GM23338 (cell line): ENCODE data around the gene SERPINA1. TPM values are rescaled to one million over a fixed set of nuclear protein-coding genes. Genes with fewer than 3 reads are reported as not detected.

Source experiments
- ATAC-seq: fragments of 200-7000 bp; cut with Tn5 transposase; 3 replicates; pipeline ENCODE4 v1.9.1; 2020
- DNase-seq: peaks from one replicate; pipeline ENCODE4 v3.0.0-alpha.2; 2015; ENCODE audit warnings: low spot score
- H2AFZ ChIP-seq: fragments of 200-600 bp; sonication (generic); 2 replicates; pipeline ENCODE4 v1.8.0; 2016; ENCODE audit warnings: antibody characterized with exemption, mild to moderate bottlenecking, moderate library complexity
- H3F3A ChIP-seq: fragments of 200-600 bp; sonication (generic); replicated peaks from 2 replicates; pipeline ENCODE4 v1.8.0; 2017; ENCODE audit warnings: antibody characterized with exemption, mixed run types, low read depth
- H3K27ac ChIP-seq: fragments of 200-600 bp; sonication (generic); 2 replicates; pipeline ENCODE4 v1.6.1; 2016; ENCODE audit warnings: low read depth
- H3K27me3 ChIP-seq: fragments of 200-600 bp; sonication (generic); 2 replicates; pipeline ENCODE4 v1.8.0; 2016; ENCODE audit warnings: mild to moderate bottlenecking, mixed run types, moderate library complexity; ENCODE audit not compliant: insufficient read depth
- H3K36me3 ChIP-seq: fragments of 200-600 bp; sonication (generic); 2 replicates; pipeline ENCODE4 v1.8.0; 2016; ENCODE audit warnings: mild to moderate bottlenecking; ENCODE audit not compliant: insufficient read depth
- H3K4me1 ChIP-seq: fragments of 200-600 bp; sonication (generic); 2 replicates; pipeline ENCODE4 v1.8.0; 2016; ENCODE audit warnings: mild to moderate bottlenecking, moderate library complexity; ENCODE audit not compliant: insufficient read depth
- H3K4me2 ChIP-seq: fragments of 200-600 bp; sonication (generic); 2 replicates; pipeline ENCODE4 v1.7.1; 2017; ENCODE audit warnings: mixed run types
- H3K4me3 ChIP-seq: fragments of 200-600 bp; sonication (generic); 2 replicates; pipeline ENCODE4 v1.6.1; 2016; ENCODE audit warnings: mixed run types
- H3K79me2 ChIP-seq: fragments of 200-600 bp; sonication (generic); replicated peaks from 2 replicates; pipeline ENCODE4 v1.8.0; 2017; ENCODE audit warnings: mild to moderate bottlenecking; ENCODE audit not compliant: insufficient read depth
- H3K9me2 ChIP-seq: fragments of 200-600 bp; sonication (generic); 2 replicates; pipeline ENCODE4 v1.8.0; 2017; ENCODE audit not compliant: insufficient read depth
- H4K20me1 ChIP-seq: fragments of 200-600 bp; sonication (generic); replicated peaks from 2 replicates; pipeline ENCODE4 v1.8.0; 2017; ENCODE audit warnings: mild to moderate bottlenecking; ENCODE audit not compliant: insufficient read depth
- H3K27ac Mint-ChIP-seq: 2 replicates; pipeline ENCODE4 v1.8.0; 2020; ENCODE audit warnings: inconsistent platforms, mild to moderate bottlenecking, moderate library complexity, mixed read lengths
- H3K27me3 Mint-ChIP-seq: 3 replicates; pipeline ENCODE4 v1.8.0; 2022; ENCODE audit warnings: low read depth, mild to moderate bottlenecking, moderate library complexity, mixed read lengths, inconsistent platforms; ENCODE audit not compliant: insufficient read depth, poor library complexity
- H3K36me3 Mint-ChIP-seq: 3 replicates; pipeline ENCODE4 v1.8.0; 2021; ENCODE audit warnings: low read depth, mild to moderate bottlenecking, inconsistent platforms, moderate library complexity, mixed read lengths
- H3K4me1 Mint-ChIP-seq: 3 replicates; pipeline ENCODE4 v1.8.0; 2020; ENCODE audit warnings: mild to moderate bottlenecking, inconsistent platforms, mixed read lengths
- H3K4me3 Mint-ChIP-seq: 3 replicates; pipeline ENCODE4 v1.8.0; 2021; ENCODE audit warnings: moderate library complexity, mild to moderate bottlenecking, inconsistent platforms, mixed read lengths
- H3K9me3 Mint-ChIP-seq: 3 replicates; pipeline ENCODE4 v1.8.0; 2020; ENCODE audit warnings: moderate library complexity, mild to moderate bottlenecking, inconsistent platforms, mixed read lengths
- CREB1 ChIP-seq: fragments of 250-450 bp; sonication (Bioruptor Pico); IDR thresholded peaks from 2 replicates; pipeline ENCODE4 v1.5.0; 2020; ENCODE audit warnings: low read depth, mild to moderate bottlenecking, moderate library complexity
- EZH2 ChIP-seq: fragments of 200-600 bp; sonication (generic); IDR thresholded peaks from one replicate; pipeline ENCODE4 v1.8.0; 2017; ENCODE audit warnings: antibody characterized with exemption, mild to moderate bottlenecking, low read depth; ENCODE audit not compliant: unreplicated experiment
- EZH2phosphoT487 ChIP-seq: fragments of 200-600 bp; sonication (generic); IDR thresholded peaks from one replicate; pipeline ENCODE4 v1.8.1; 2018; ENCODE audit warnings: antibody characterized with exemption; ENCODE audit not compliant: unreplicated experiment
- NANOG ChIP-seq: IDR thresholded peaks from 2 replicates; pipeline ENCODE4 v1.6.1; 2016; ENCODE audit warnings: antibody characterized with exemption, borderline replicate concordance
- STAT1 ChIP-seq: IDR thresholded peaks from one replicate; pipeline ENCODE4 v1.6.1; 2016; ENCODE audit warnings: antibody characterized with exemption; ENCODE audit not compliant: unreplicated experiment
- polyA plus RNA-seq: library from polyadenylated mRNA; unstranded; fragments of >200 nt; fragmentation: Nextera tagmentation; extraction: Ambion mirVana; gene quantifications from 2 replicates; pipeline ENCODE4 v1.2.1, GENCODE V29; 2016
- total RNA-seq: library from RNA; depleted of rRNA; stranded (reverse); fragments of >200 nt; shearing (Covaris generic); gene quantifications from 2 replicates; pipeline ENCODE4 v1.2.3, GENCODE V29; 2014
- TF ChIP-seq, protein P1 (sequence below): fragments of 250-450 bp; sonication (Bioruptor Pico); IDR thresholded peaks from 2 replicates; pipeline ENCODE4 v1.5.0; 2020; ENCODE audit warnings: mild to moderate bottlenecking, moderate library complexity
- TF ChIP-seq, protein P2 (sequence below): IDR thresholded peaks from one replicate; pipeline ENCODE4 v1.6.1; 2018; ENCODE audit warnings: antibody characterized with exemption; ENCODE audit not compliant: unreplicated experiment

The SERPINA1 gene
- total and polyA plus RNA-seq, 2 experiments from 2014 or later, result not detected

DNA sequence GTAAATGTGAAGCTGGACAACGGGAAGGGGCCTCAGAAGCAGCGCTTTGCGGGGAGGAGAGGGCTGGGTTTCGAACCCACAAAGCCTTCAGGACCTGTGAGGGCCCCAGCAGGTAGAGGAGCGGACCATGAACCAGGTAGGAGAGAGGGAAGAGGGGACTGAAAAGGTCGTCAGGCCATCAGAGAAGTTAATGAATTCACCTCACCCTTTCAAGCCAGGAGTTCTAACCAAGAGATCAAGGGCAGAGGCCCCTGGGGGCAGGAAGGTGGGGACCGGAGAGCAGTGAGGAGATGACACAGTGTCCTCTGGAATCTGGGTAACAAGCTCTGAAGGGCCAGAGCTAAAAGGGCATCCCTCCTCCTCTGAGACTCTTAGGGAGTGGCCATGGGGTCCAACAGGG lies 19.4 kb downstream of the SERPINA1 start (continued):
- TF ChIP-seq, protein P1, sequence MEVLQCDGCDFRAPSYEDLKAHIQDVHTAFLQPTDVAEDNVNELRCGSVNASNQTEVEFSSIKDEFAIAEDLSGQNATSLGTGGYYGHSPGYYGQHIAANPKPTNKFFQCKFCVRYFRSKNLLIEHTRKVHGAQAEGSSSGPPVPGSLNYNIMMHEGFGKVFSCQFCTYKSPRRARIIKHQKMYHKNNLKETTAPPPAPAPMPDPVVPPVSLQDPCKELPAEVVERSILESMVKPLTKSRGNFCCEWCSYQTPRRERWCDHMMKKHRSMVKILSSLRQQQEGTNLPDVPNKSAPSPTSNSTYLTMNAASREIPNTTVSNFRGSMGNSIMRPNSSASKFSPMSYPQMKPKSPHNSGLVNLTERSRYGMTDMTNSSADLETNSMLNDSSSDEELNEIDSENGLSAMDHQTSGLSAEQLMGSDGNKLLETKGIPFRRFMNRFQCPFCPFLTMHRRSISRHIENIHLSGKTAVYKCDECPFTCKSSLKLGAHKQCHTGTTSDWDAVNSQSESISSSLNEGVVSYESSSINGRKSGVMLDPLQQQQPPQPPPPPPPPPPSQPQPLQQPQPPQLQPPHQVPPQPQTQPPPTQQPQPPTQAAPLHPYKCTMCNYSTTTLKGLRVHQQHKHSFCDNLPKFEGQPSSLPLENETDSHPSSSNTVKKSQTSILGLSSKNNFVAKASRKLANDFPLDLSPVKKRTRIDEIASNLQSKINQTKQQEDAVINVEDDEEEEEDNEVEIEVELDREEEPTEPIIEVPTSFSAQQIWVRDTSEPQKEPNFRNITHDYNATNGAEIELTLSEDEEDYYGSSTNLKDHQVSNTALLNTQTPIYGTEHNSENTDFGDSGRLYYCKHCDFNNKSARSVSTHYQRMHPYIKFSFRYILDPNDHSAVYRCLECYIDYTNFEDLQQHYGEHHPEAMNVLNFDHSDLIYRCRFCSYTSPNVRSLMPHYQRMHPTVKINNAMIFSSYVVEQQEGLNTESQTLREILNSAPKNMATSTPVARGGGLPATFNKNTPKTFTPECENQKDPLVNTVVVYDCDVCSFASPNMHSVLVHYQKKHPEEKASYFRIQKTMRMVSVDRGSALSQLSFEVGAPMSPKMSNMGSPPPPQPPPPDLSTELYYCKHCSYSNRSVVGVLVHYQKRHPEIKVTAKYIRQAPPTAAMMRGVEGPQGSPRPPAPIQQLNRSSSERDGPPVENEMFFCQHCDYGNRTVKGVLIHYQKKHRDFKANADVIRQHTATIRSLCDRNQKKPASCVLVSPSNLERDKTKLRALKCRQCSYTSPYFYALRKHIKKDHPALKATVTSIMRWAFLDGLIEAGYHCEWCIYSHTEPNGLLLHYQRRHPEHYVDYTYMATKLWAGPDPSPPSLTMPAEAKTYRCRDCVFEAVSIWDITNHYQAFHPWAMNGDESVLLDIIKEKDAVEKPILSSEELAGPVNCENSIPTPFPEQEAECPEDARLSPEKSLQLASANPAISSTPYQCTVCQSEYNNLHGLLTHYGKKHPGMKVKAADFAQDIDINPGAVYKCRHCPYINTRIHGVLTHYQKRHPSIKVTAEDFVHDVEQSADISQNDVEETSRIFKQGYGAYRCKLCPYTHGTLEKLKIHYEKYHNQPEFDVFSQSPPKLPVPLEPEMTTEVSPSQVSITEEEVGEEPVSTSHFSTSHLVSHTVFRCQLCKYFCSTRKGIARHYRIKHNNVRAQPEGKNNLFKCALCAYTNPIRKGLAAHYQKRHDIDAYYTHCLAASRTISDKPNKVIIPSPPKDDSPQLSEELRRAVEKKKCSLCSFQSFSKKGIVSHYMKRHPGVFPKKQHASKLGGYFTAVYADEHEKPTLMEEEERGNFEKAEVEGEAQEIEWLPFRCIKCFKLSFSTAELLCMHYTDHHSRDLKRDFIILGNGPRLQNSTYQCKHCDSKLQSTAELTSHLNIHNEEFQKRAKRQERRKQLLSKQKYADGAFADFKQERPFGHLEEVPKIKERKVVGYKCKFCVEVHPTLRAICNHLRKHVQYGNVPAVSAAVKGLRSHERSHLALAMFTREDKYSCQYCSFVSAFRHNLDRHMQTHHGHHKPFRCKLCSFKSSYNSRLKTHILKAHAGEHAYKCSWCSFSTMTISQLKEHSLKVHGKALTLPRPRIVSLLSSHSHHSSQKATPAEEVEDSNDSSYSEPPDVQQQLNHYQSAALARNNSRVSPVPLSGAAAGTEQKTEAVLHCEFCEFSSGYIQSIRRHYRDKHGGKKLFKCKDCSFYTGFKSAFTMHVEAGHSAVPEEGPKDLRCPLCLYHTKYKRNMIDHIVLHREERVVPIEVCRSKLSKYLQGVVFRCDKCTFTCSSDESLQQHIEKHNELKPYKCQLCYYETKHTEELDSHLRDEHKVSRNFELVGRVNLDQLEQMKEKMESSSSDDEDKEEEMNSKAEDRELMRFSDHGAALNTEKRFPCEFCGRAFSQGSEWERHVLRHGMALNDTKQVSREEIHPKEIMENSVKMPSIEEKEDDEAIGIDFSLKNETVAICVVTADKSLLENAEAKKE (CRISPR knock-in tag), result no peak
- no peak for TF ChIP-seq EZH2phosphoT487
- no peak for TF ChIP-seq EZH2
- no peak for TF ChIP-seq NANOG

DNA sequence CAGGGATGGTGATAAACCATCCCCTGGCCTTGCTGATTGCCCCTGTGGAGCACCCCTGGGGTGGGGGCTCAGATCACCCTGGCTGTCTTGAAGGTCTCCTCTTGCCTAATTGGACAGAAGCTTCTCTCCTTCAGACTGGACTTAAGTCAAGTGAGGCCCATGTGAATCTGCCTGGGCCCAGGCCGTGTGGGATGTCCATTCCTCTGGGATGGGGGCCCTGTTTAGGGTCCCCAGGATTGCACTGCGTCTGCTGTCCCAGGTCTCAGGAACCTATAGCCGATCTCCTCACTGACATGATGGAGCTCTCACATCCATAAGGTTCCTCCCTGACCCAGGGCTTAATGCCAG lies 20.2 kb downstream of the SERPINA1 start:
- Mint-ChIP-seq H3K27ac (no peak overlapping the region), H3K27me3 (peaks cover 9% of the 10 kb centered on the region), H3K36me3 (no peaks in the 10 kb centered on the region), H3K4me3 (no peak overlapping the region), H3K9me3 (no peaks in the 10 kb centered on the region), H3K4me1 (peaks cover 5% of the 10 kb centered on the region; the same call in 2 of the 3 replicates)
- no peaks in the 10 kb centered on the region for H3F3A ChIP-seq
- no peaks in the 10 kb centered on the region for H3K79me2 ChIP-seq
- H3K4me1 ChIP-seq, result no peaks in the 10 kb centered on the region
- H2AFZ ChIP-seq, result no peak overlapping the region
- DNase-seq (no peak), ATAC-seq (no peak)
- no peaks in the 10 kb centered on the region for H4K20me1 ChIP-seq
- H3K4me3 ChIP-seq, result no peak overlapping the region
- no peaks in the 10 kb centered on the region for H3K27me3 ChIP-seq
- no peak overlapping the region for H3K27ac ChIP-seq
- H3K4me2 ChIP-seq, result no peak overlapping the region
- H3K36me3 ChIP-seq, result no peaks in the 10 kb centered on the region
- no peaks in the 10 kb centered on the region for H3K9me2 ChIP-seq
- TF ChIP-seq CREB1 (CRISPR knock-in tag), result no peak
- TF ChIP-seq, protein P1 (CRISPR knock-in tag), result no peak
- TF ChIP-seq, protein P2, sequence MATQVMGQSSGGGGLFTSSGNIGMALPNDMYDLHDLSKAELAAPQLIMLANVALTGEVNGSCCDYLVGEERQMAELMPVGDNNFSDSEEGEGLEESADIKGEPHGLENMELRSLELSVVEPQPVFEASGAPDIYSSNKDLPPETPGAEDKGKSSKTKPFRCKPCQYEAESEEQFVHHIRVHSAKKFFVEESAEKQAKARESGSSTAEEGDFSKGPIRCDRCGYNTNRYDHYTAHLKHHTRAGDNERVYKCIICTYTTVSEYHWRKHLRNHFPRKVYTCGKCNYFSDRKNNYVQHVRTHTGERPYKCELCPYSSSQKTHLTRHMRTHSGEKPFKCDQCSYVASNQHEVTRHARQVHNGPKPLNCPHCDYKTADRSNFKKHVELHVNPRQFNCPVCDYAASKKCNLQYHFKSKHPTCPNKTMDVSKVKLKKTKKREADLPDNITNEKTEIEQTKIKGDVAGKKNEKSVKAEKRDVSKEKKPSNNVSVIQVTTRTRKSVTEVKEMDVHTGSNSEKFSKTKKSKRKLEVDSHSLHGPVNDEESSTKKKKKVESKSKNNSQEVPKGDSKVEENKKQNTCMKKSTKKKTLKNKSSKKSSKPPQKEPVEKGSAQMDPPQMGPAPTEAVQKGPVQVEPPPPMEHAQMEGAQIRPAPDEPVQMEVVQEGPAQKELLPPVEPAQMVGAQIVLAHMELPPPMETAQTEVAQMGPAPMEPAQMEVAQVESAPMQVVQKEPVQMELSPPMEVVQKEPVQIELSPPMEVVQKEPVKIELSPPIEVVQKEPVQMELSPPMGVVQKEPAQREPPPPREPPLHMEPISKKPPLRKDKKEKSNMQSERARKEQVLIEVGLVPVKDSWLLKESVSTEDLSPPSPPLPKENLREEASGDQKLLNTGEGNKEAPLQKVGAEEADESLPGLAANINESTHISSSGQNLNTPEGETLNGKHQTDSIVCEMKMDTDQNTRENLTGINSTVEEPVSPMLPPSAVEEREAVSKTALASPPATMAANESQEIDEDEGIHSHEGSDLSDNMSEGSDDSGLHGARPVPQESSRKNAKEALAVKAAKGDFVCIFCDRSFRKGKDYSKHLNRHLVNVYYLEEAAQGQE, result no peak
- TF ChIP-seq STAT1, result no peak
